ENCODE results near the gene USP17L21. TPM values are rescaled to one million over a fixed set of nuclear protein-coding genes. Genes with fewer than 3 reads are reported as not detected.
"Not testable (repeated sequence)": the region's sequence is repeated elsewhere in the genome, so short reads cannot be mapped to it uniquely, and the experiment has no call there.

Gene USP17L21, protein sequence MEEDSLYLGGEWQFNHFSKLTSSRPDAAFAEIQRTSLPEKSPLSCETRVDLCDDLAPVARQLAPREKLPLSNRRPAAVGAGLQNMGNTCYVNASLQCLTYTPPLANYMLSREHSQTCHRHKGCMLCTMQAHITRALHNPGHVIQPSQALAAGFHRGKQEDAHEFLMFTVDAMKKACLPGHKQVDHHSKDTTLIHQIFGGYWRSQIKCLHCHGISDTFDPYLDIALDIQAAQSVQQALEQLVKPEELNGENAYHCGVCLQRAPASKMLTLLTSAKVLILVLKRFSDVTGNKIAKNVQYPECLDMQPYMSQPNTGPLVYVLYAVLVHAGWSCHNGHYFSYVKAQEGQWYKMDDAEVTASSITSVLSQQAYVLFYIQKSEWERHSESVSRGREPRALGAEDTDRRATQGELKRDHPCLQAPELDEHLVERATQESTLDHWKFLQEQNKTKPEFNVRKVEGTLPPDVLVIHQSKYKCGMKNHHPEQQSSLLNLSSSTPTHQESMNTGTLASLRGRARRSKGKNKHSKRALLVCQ
- total RNA-seq (not detected), polyA plus RNA-seq (not detected)

DNA sequence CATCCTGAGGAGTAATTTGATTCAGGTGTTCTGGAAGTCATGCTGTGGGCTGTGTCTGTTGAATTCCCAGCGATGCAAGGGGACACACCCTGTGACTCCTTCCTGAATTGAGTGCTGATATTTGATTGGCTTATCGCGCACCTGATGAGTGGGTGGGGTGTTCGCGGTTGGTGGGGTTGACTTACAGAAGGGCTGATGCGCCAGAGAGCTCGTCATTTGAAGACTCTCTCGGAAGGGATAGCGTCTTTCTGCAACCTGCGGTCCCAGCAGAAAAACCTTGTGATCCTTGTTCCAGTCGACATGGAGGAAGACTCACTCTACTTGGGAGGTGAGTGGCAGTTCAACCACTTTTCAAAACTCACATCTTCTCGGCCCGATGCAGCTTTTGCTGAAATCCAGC, at the start of gene USP17L21:
USP17L21 (plus strand) TSS at position 301 of the 400 bp plus-strand sequence; CDS start at position 301, 0 bp downstream.
- H3K9me3 ChIP-seq (ENCODE audit: control insufficient read depth in 2 of 2, low read length in 2 of 2); H3K36me3 Mint-ChIP-seq; H3K27me3 ChIP-seq (ENCODE audit: control insufficient read depth, insufficient read depth, low read length); H3K27ac ChIP-seq (ENCODE audit: insufficient read depth, low read length, poor library complexity, severe bottlenecking); H3K27me3 Mint-ChIP-seq; H3K36me3 ChIP-seq (ENCODE audit: control insufficient read depth, insufficient read depth, low read length); H3K4me3 Mint-ChIP-seq; H3K27ac Mint-ChIP-seq; ATAC-seq (ENCODE audit: low read depth in 2 of 2); DNase-seq; H3K9me3 Mint-ChIP-seq; H3K4me3 ChIP-seq (ENCODE audit: low read depth, low read length); H3K4me1 Mint-ChIP-seq; H3K4me1 ChIP-seq (ENCODE audit: control insufficient read depth, insufficient read depth, low read length, poor library complexity, severe bottlenecking): not testable (repeated sequence)

DNA sequence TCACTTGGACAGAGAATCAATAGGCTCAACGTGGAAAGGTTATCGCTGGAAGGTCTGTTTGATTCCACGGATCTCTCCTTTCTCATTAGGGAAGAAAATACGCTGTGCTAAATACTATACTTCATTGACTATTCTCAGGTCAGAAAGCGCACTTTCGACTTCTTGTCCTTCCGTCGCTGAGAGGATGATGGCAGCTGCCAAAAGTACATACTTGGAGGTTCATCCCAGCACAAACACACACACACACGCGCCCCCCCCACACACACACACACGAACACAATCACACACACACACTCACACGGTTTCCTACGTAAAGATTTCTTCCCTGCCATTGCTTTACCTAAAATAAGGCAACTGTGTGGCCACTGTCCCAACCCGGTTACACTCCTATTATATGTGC, 48.0 kb upstream of the USP17L21 start:
- not testable (repeated sequence) for H3K27me3 ChIP-seq (ENCODE audit: control insufficient read depth, insufficient read depth, low read length); H3K27ac ChIP-seq (ENCODE audit: insufficient read depth, low read length, poor library complexity, severe bottlenecking); ATAC-seq (ENCODE audit: low read depth in 2 of 2); H3K9me3 Mint-ChIP-seq; H3K36me3 ChIP-seq (ENCODE audit: control insufficient read depth, insufficient read depth, low read length); H3K4me1 ChIP-seq (ENCODE audit: control insufficient read depth, insufficient read depth, low read length, poor library complexity, severe bottlenecking); H3K27ac Mint-ChIP-seq; H3K27me3 Mint-ChIP-seq; DNase-seq; H3K4me3 ChIP-seq (ENCODE audit: low read depth, low read length); H3K9me3 ChIP-seq (ENCODE audit: control insufficient read depth in 2 of 2, low read length in 2 of 2); H3K4me3 Mint-ChIP-seq; H3K36me3 Mint-ChIP-seq; H3K4me1 Mint-ChIP-seq

DNA sequence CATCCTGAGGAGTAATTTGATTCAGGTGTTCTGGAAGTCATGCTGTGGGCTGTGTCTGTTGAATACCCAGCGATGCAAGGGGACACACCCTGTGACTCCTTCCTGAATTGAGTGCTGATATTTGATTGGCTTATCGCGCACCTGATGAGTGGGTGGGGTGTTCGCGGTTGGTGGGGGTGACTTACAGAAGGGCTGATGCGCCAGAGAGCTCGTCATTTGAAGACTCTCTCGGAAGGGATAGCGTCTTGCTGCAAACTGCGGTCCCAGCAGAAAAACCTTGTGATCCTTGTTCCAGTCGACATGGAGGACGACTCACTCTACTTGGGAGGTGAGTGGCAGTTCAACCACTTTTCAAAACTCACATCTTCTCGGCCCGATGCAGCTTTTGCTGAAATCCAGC, 47.6 kb upstream of the USP17L21 start, which contains the start of gene USP17L11:
USP17L11 (plus strand) TSS at position 301 of the 400 bp plus-strand sequence; CDS start at position 301, 0 bp downstream.
- not testable (repeated sequence) for H3K4me1 Mint-ChIP-seq; H3K27ac ChIP-seq (ENCODE audit: insufficient read depth, low read length, poor library complexity, severe bottlenecking); ATAC-seq (ENCODE audit: low read depth in 2 of 2); H3K36me3 Mint-ChIP-seq; H3K27me3 Mint-ChIP-seq; H3K27ac Mint-ChIP-seq; H3K4me1 ChIP-seq (ENCODE audit: control insufficient read depth, insufficient read depth, low read length, poor library complexity, severe bottlenecking); H3K9me3 Mint-ChIP-seq; H3K27me3 ChIP-seq (ENCODE audit: control insufficient read depth, insufficient read depth, low read length); DNase-seq; H3K36me3 ChIP-seq (ENCODE audit: control insufficient read depth, insufficient read depth, low read length); H3K4me3 Mint-ChIP-seq; H3K4me3 ChIP-seq (ENCODE audit: low read depth, low read length); H3K9me3 ChIP-seq (ENCODE audit: control insufficient read depth in 2 of 2, low read length in 2 of 2)

DNA sequence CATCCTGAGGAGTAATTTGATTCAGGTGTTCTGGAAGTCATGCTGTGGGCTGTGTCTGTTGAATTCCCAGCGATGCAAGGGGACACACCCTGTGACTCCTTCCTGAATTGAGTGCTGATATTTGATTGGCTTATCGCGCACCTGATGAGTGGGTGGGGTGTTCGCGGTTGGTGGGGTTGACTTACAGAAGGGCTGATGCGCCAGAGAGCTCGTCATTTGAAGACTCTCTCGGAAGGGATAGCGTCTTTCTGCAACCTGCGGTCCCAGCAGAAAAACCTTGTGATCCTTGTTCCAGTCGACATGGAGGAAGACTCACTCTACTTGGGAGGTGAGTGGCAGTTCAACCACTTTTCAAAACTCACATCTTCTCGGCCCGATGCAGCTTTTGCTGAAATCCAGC, 42.8 kb upstream of the USP17L21 start, which contains the start of gene USP17L12:
USP17L12 (plus strand) TSS at position 301 of the 400 bp plus-strand sequence; CDS start at position 301, 0 bp downstream.
- DNase-seq; H3K27me3 ChIP-seq (ENCODE audit: control insufficient read depth, insufficient read depth, low read length); H3K9me3 ChIP-seq (ENCODE audit: control insufficient read depth in 2 of 2, low read length in 2 of 2); H3K4me1 Mint-ChIP-seq; ATAC-seq (ENCODE audit: low read depth in 2 of 2); H3K4me3 ChIP-seq (ENCODE audit: low read depth, low read length); H3K36me3 ChIP-seq (ENCODE audit: control insufficient read depth, insufficient read depth, low read length); H3K27ac Mint-ChIP-seq; H3K9me3 Mint-ChIP-seq; H3K27me3 Mint-ChIP-seq; H3K4me1 ChIP-seq (ENCODE audit: control insufficient read depth, insufficient read depth, low read length, poor library complexity, severe bottlenecking); H3K4me3 Mint-ChIP-seq; H3K27ac ChIP-seq (ENCODE audit: insufficient read depth, low read length, poor library complexity, severe bottlenecking); H3K36me3 Mint-ChIP-seq: not testable (repeated sequence)

DNA sequence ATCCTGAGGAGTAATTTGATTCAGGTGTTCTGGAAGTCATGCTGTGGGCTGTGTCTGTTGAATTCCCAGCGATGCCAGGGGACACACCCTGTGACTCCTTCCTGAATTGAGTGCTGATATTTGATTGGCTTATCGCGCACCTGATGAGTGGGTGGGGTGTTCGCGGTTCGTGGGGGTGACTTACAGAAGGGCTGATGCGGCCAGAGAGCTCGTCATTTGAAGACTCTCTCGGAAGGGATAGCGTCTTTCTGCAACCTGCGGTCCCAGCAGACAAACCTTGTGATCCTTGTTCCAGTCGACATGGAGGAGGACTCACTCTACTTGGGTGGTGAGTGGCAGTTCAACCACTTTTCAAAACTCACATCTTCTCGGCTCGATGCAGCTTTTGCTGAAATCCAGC, 38.1 kb upstream of the USP17L21 start, which contains the start of gene USP17L13:
USP17L13 (plus strand) TSS at position 301 of the 400 bp plus-strand sequence; CDS start at position 301, 0 bp downstream.
- not testable (repeated sequence) for H3K4me3 Mint-ChIP-seq; H3K36me3 Mint-ChIP-seq; H3K27me3 Mint-ChIP-seq; H3K4me1 ChIP-seq (ENCODE audit: control insufficient read depth, insufficient read depth, low read length, poor library complexity, severe bottlenecking); ATAC-seq (ENCODE audit: low read depth in 2 of 2); H3K36me3 ChIP-seq (ENCODE audit: control insufficient read depth, insufficient read depth, low read length); DNase-seq; H3K9me3 ChIP-seq (ENCODE audit: control insufficient read depth in 2 of 2, low read length in 2 of 2); H3K27ac ChIP-seq (ENCODE audit: insufficient read depth, low read length, poor library complexity, severe bottlenecking); H3K4me3 ChIP-seq (ENCODE audit: low read depth, low read length); H3K4me1 Mint-ChIP-seq; H3K27ac Mint-ChIP-seq; H3K27me3 ChIP-seq (ENCODE audit: control insufficient read depth, insufficient read depth, low read length); H3K9me3 Mint-ChIP-seq

DNA sequence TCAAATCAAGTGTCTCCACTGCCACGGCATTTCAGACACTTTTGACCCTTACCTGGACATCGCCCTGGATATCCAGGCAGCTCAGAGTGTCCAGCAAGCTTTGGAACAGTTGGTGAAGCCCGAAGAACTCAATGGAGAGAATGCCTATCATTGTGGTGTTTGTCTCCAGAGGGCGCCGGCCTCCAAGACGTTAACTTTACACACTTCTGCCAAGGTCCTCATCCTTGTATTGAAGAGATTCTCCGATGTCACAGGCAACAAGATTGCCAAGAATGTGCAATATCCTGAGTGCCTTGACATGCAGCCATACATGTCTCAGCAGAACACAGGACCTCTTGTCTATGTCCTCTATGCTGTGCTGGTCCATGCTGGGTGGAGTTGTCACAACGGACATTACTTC, 32.4 kb upstream of the USP17L21 start:
- not testable (repeated sequence) for ATAC-seq (ENCODE audit: low read depth in 2 of 2)

DNA sequence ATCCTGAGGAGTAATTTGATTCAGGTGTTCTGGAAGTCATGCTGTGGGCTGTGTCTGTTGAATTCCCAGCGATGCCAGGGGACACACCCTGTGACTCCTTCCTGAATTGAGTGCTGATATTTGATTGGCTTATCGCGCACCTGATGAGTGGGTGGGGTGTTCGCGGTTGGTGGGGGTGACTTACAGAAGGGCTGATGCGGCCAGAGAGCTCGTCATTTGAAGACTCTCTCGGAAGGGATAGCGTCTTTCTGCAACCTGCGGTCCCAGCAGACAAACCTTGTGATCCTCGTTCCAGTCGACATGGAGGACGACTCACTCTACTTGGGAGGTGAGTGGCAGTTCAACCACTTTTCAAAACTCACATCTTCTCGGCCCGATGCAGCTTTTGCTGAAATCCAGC, 28.6 kb upstream of the USP17L21 start, which contains the start of gene USP17L15:
USP17L15 (plus strand) TSS at position 301 of the 400 bp plus-strand sequence; CDS start at position 301, 0 bp downstream.
- not testable (repeated sequence) for H3K27ac ChIP-seq (ENCODE audit: insufficient read depth, low read length, poor library complexity, severe bottlenecking); H3K27me3 Mint-ChIP-seq; H3K27ac Mint-ChIP-seq; H3K4me3 Mint-ChIP-seq; H3K9me3 ChIP-seq (ENCODE audit: control insufficient read depth in 2 of 2, low read length in 2 of 2); DNase-seq; H3K36me3 ChIP-seq (ENCODE audit: control insufficient read depth, insufficient read depth, low read length); H3K4me1 Mint-ChIP-seq; H3K4me3 ChIP-seq (ENCODE audit: low read depth, low read length); ATAC-seq (ENCODE audit: low read depth in 2 of 2); H3K9me3 Mint-ChIP-seq; H3K36me3 Mint-ChIP-seq; H3K4me1 ChIP-seq (ENCODE audit: control insufficient read depth, insufficient read depth, low read length, poor library complexity, severe bottlenecking); H3K27me3 ChIP-seq (ENCODE audit: control insufficient read depth, insufficient read depth, low read length)

More for the DNA sequence above, 32.4 kb upstream of the USP17L21 start:
- not testable (repeated sequence) for H3K9me3 Mint-ChIP-seq; H3K36me3 Mint-ChIP-seq; H3K4me1 Mint-ChIP-seq; H3K4me1 ChIP-seq (ENCODE audit: control insufficient read depth, insufficient read depth, low read length, poor library complexity, severe bottlenecking); H3K4me3 Mint-ChIP-seq; H3K36me3 ChIP-seq (ENCODE audit: control insufficient read depth, insufficient read depth, low read length); H3K9me3 ChIP-seq (ENCODE audit: control insufficient read depth in 2 of 2, low read length in 2 of 2); H3K27ac Mint-ChIP-seq; H3K4me3 ChIP-seq (ENCODE audit: low read depth, low read length); DNase-seq; H3K27ac ChIP-seq (ENCODE audit: insufficient read depth, low read length, poor library complexity, severe bottlenecking); H3K27me3 ChIP-seq (ENCODE audit: control insufficient read depth, insufficient read depth, low read length); H3K27me3 Mint-ChIP-seq

DNA sequence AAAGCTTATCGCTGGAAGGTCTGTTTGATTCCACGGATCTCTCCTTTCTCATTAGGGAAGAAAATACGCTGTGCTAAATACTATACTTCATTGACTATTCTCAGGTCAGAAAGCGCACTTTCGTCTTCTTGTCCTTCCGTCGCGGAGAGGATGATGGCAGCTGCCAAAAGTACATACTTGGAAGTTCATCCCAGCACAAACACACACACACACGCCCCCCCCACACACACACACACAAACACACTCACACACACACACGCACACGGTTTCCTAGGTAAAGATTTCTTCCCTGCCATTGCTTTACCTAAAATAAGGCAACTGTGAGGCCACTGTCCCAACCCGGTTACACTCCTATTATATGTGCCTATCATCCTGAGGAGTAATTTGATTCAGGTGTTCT, 24.2 kb upstream of the USP17L21 start:
- H3K27ac Mint-ChIP-seq; H3K4me3 ChIP-seq (ENCODE audit: low read depth, low read length); DNase-seq; H3K36me3 ChIP-seq (ENCODE audit: control insufficient read depth, insufficient read depth, low read length); H3K4me3 Mint-ChIP-seq; H3K27me3 ChIP-seq (ENCODE audit: control insufficient read depth, insufficient read depth, low read length); H3K36me3 Mint-ChIP-seq; H3K27me3 Mint-ChIP-seq; H3K9me3 Mint-ChIP-seq; ATAC-seq (ENCODE audit: low read depth in 2 of 2); H3K27ac ChIP-seq (ENCODE audit: insufficient read depth, low read length, poor library complexity, severe bottlenecking); H3K9me3 ChIP-seq (ENCODE audit: control insufficient read depth in 2 of 2, low read length in 2 of 2); H3K4me1 ChIP-seq (ENCODE audit: control insufficient read depth, insufficient read depth, low read length, poor library complexity, severe bottlenecking); H3K4me1 Mint-ChIP-seq: not testable (repeated sequence)

Data from CD4-positive, CD25-positive, alpha-beta regulatory T cell (primary cell).